ENCODE data around the gene HOXA1. TPM values are rescaled to one million over a fixed set of nuclear protein-coding genes. Genes with fewer than 3 reads are reported as not detected.

Gene HOXA1
- total RNA-seq, 1 donor from 2014 or later = 5.5 TPM

GRCh38 chr7:27106181-27106900 lies 10.5 kb upstream of the HOXA1 start:
- peak; percentile 89 for DNase-seq (ENCODE audit: low read depth)

DNA sequence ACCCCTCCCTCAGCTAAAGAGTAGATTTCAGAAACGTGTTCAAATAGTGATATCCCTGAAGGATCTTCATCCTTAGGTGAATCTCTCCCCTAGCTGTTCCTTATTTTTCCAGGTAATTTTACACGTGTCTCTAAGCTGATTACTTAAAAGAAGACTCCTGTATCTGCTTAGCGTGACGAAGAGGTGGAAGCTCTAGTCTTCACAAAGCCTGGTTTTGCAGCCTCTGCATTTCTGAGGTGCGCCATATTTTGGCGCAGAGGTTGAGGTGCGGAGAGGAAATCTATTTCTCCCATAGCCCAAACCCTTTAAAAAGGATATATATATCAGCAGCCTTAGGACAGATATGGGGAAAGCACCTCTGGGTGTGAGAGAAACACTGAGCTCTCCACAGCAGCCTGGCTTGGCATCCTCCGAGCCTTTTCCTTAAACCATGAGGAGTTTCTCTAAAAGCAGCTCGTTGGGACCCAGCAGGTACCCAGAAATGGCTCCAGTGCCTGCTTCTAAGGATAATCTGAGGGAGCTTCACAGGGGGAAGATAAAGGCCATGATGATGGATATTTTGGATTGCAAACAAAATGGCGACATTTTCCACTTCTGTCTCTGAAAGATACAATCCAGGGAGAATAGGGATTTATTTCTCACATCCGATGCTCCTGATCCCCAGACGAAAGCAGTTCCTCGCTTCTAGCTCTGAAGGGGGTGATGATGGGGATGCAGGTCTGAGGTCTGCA lies 9.7 kb upstream of the HOXA1 start:
- no peak for DNase-seq (ENCODE audit: low read depth)

DNA sequence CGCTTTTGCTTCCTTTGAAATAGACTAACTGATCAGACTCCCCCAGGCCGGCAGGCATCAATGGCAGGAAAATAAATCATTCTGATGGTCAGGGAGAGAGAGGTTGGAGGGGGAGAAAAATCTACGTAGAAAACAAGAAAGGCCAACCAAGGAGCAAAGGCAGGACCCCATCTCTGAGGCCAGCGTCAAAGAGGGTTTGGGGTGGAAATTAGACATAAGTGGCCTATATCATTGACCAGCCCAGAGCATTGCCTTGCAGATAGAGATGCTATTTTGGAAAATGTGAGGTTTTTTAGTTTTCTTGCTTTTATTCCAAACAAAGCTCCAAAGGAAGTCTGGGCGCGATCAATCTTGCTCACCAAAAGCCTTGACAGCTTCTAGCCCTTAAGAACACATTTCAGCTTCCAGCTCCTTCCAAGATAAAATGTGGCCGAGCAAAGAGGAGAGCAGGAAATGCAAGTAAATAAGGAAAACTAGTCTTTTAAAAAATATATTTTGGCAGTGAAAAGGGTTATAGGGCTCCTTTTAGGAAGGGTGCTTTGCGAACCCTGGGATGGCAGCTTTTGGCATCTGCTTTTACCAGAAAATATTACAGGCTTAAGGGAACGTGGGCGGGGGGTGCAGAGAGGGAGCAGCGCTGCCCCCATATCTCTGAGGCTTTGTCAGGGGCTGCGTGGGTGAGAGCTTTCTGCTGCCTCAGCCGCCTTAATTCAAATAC lies 8.7 kb upstream of the HOXA1 start:
- DNase-seq (ENCODE audit: low read depth) = no peak

DNA sequence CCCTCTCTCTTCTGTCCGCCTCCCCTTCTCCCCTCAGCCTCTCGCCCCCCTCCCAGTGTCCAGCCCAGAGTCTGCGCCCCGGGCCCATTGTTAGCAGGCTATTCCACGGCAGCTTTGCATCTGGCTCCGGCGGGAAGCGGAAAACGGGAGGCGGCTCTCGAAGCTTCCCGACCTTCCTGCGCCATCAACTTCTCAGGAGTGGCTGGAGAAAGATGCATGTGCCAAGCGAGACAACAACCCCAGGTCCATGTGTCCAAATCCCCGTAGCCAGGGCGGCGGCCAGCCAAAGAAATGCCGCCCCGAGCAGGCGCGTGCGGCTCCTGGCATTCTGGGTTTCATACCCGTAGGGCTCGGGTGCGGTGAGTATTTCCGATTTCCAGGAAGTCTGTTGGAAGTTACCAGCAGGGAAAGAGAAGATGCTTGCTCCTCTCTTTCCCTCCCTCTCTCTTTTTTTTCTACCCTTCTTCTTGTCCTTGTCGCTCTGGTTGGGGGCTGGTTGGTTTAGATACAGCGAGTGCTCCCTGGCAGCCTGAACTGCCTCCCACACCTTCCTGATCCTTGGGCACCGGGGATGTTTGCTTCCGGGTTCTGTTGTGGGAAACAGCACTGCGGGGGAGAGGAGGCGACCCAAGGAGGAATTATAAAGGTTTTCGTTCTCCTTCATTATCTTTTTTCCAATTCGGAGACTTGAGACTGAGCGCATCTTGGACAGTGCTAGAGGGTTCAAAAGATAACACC lies 7.9 kb upstream of the HOXA1 start:
- DNase-seq (ENCODE audit: low read depth) = no peak

DNA sequence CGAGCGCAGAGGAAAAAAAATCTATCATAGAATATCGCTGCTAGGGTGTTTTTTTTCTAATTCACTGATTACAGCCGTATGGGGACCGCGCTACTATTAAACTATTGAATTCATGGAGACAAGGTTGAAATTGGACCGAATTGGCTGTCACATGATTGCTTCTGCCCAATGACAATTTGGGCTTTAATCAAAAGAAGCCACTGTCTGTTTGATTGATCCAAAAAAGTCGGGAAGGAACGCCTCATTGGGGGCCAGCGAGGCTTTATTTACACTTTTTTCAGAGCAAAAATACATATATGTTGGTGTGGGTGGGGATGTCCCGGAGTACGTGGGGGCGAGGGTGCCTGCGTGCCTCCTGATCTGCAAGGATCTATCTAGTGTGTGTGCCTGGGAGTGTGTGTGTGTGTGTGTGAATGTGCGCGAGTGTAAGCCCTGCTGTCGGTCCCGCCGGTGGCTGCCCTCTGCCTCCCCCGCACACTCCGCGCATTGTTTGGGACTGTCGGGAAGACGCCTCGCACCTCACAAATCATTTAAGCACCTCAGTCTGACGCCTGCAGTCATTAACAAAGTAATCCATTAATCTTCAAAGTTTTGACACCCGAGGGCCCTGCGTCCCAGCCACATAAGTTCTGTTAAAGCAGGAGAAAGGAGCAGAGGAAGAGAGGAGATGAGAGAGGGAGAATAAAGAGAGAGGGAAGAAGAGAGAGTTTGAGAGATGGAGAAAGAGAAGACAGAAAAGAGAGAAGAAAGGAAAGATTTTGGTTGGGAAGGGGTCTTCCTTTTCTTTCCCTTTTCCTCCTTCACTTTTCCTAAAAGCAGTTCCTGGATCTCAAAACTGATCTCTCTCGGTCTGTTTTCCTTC lies 7.0 kb upstream of the HOXA1 start, which contains the start of gene HOXA2:
TSS of gene HOXA2 (minus strand) at position 103 of the 862 bp plus-strand sequence. CDS start 183 bp downstream, outside the sequence.
- DNase-seq (ENCODE audit: low read depth) = no peak

GRCh38 chr7:27101957-27102580 lies 6.3 kb upstream of the HOXA1 start:
- DNase-seq (ENCODE audit: low read depth) = no peak

- no peak for DNase-seq (ENCODE audit: low read depth)
Observed at GRCh38 chr7:27101171-27101956, 5.6 kb upstream of the HOXA1 start.

- DNase-seq (ENCODE audit: low read depth) = no peak
Observed at GRCh38 chr7:27100694-27101170, 4.9 kb upstream of the HOXA1 start.

GRCh38 chr7:27099453-27100370 lies 3.9 kb upstream of the HOXA1 start:
- no peak for DNase-seq (ENCODE audit: low read depth)

GRCh38 chr7:27098578-27099451 lies 3.0 kb upstream of the HOXA1 start:
- DNase-seq (ENCODE audit: low read depth) = no peak

DNA sequence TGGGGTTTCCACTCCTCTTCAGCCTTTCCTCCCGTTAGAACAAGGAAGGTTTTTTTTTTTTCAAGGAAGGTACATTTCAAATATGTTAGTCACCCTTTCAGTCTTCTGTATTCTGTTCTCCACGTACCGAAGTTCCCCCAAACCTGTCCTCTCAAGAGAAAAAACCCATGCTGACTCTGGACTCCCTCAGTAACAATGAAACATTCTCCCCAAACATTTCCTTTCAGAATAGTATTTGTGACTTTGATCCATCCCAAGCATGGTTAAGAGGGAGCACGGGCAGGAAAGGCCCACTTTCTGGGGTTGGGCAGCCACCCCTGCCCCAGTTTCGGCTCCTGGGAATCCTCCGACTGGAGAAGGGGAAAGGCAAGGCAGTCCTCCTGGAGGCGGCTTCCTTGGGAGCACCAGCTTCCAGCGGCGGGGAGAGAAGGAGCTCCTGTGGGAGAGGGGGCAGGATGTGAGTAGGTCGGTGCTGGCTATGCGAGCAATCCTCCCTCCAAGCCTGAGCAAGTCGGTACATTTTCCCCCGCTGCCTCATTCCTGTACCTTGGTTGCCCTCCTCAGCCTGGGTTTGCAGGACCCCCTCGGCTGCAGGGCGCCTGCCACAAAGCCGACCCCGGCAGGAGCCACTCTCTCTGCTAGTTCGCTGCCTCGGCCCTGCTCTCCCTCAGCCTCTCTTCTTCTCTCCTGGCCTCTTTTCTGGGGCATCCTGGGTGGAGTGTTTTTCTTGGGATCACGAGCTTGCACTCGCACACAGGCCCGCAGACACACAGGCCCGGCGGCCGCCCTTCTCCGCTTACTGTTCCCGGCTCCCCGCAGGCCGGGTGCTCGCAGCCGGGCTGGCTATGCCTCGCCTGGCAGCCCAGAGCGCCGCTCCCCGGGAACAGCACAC lies 2.1 kb upstream of the HOXA1 start:
- peak; percentile 71 for DNase-seq (ENCODE audit: low read depth)

GRCh38 chr7:27096768-27097514 lies 1.1 kb upstream of the HOXA1 start:
- peak; percentile 76 for DNase-seq (ENCODE audit: low read depth)

DNA sequence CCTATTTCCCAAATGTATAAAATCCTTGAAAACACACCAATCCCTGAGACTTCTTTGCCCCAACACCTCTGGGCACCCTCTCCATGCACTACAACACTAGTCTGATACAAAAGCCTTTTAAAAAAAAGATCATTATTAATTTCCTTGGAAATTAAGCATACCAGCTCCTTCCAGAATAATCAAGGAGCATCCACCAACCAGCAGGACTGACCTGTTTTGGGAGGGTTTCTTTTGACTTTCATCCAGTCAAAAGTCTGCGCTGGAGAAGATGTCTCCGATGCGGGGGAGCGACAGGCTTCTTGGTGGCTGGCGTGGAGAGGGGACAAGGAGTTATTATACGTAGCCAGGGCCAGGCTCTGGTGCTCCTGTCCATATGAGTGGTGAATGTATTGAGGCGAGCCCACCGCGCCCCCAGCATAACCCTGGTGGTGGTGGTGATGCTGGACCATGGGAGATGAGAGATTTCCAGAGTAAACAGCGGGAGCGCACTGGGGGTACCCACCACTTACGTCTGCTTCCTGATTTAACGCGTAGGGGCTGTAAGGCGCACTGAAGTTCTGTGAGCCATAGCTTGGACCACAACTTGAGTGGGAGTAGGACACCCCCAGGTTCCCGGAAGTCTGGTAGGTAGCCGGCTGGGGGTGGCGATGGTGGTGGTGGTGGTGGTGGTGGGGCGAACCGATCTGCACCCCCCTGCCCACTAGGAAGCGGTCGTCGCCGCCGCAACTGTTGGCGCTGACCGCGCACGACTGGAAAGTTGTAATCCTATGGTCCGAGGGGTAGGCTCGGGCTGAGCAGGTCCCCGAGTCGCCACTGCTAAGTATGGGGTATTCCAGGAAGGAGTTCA lies 527 bp downstream of the HOXA1 start:
- no peak for DNase-seq (ENCODE audit: low read depth)
